CD4-positive, alpha-beta memory T cell (primary cell): ENCODE results near the gene PGBD2. TPM values are rescaled to one million over a fixed set of nuclear protein-coding genes. Genes with fewer than 3 reads are reported as not detected.
A peak's percentile ranks its signal among the peaks of the same experiment; 100 is the strongest.
"Not testable (repeated sequence)": the region's sequence is repeated elsewhere in the genome, so short reads cannot be mapped to it uniquely, and the experiment has no call there.

ENCODE experiments used
- CTCF ChIA-PET: fragments of 350-600 bp; sonication (Branson Sonifier 250); formaldehyde crosslinking; loops from one replicate; lab custom pipeline; 2021; ENCODE audit warnings: inconsistent platforms; ENCODE audit not compliant: partially characterized antibody; lab: Charles Lee
- POLR2A ChIA-PET: fragments of 350-600 bp; sonication (Branson Sonifier 250); formaldehyde crosslinking; loops from one replicate; lab custom pipeline; 2021; ENCODE audit not compliant: partially characterized antibody; lab: Charles Lee
- DNase-seq, 5 donors: peaks; one replicate each; pipeline versions ENCODE4 v3.0.0 to v3.0.0-alpha.2; 2020 to 2022; ENCODE audit warnings: mixed read lengths in 1 of 5
- H3K27ac ChIP-seq: one replicate; pipeline ENCODE4 v1.7.0; 2013; ENCODE audit warnings: low read depth, low read length
- H3K27me3 ChIP-seq: 2 replicates; pipeline ENCODE4 v1.7.0; 2013; ENCODE audit warnings: mild to moderate bottlenecking, low read length, moderate library complexity; ENCODE audit not compliant: insufficient read depth
- H3K36me3 ChIP-seq: 2 replicates; pipeline ENCODE4 v1.7.0; 2013; ENCODE audit warnings: mild to moderate bottlenecking, low read length, moderate library complexity; ENCODE audit not compliant: insufficient read depth
- H3K4me1 ChIP-seq: 2 replicates; pipeline ENCODE4 v1.7.0; 2013; ENCODE audit warnings: mild to moderate bottlenecking, low read length, moderate library complexity; ENCODE audit not compliant: insufficient read depth
- H3K4me3 ChIP-seq, 2 donors: one replicate each; pipeline ENCODE4 v1.7.0; 2013; ENCODE audit warnings: low read length in 2 of 2, mild to moderate bottlenecking in 1 of 2
- H3K9me3 ChIP-seq, 2 donors: one replicate each; pipeline ENCODE4 v1.7.0; 2013; ENCODE audit warnings: low read length in 2 of 2, control low read depth in 1 of 2; ENCODE audit not compliant: control insufficient read depth in 1 of 2
- H3K27ac Mint-ChIP-seq, 7 donors: one replicate each; pipeline ENCODE4 v1.8.0; 2020 to 2021; ENCODE audit warnings: mixed read lengths in 7 of 7, mild to moderate bottlenecking in 6 of 7, inconsistent platforms in 3 of 7, moderate library complexity in 3 of 7
- H3K27me3 Mint-ChIP-seq, 2 donors: one replicate each; pipeline ENCODE4 v1.8.0; 2020 to 2021; ENCODE audit warnings: mixed read lengths in 2 of 2
- H3K36me3 Mint-ChIP-seq, 2 donors: one replicate each; pipeline ENCODE4 v1.8.0; 2020 to 2021; ENCODE audit warnings: mixed read lengths in 2 of 2, inconsistent platforms in 1 of 2, mild to moderate bottlenecking in 1 of 2
- H3K4me1 Mint-ChIP-seq, 4 donors: one replicate each; pipeline ENCODE4 v1.8.0; 2020 to 2021; ENCODE audit warnings: mixed read lengths in 4 of 4, mild to moderate bottlenecking in 1 of 4
- H3K4me3 Mint-ChIP-seq, 8 donors: one replicate each; pipeline ENCODE4 v1.8.0; 2020 to 2021; ENCODE audit warnings: mixed read lengths in 8 of 8, mild to moderate bottlenecking in 7 of 8, moderate library complexity in 6 of 8, inconsistent platforms in 3 of 8
- H3K9me3 Mint-ChIP-seq, 8 donors: one replicate each; pipeline ENCODE4 v1.8.0; 2020 to 2021; ENCODE audit warnings: mixed read lengths in 8 of 8, mild to moderate bottlenecking in 5 of 8, inconsistent platforms in 3 of 8, moderate library complexity in 1 of 8
- intact Hi-C: fragments of 100-400 bp; cut with micrococcal nuclease; formaldehyde crosslinking; loops from one replicate; pipeline ENCODE4 v1.15.1; 2023
- polyA plus RNA-seq, 2 donors: library from polyadenylated mRNA; unstranded; fragments of 300-500 nt; fragmentation: Illumina TruSeq; gene quantifications; one replicate each; pipeline ENCODE4 v1.2.3, GENCODE V29; 2021
- total RNA-seq, 2 experiments: library from RNA; stranded (reverse); gene quantifications; one replicate each; pipeline ENCODE4 v1.2.3, GENCODE V29; 2021

The PGBD2 gene
- total and polyA plus RNA-seq, 4 experiments from 2014 or later, result 7.3 to 19.6 (median 14.6) TPM

- H3K36me3 ChIP-seq, intact Hi-C loops, H3K27ac ChIP-seq, H3K4me3 ChIP-seq, H3K9me3 Mint-ChIP-seq, H3K4me3 Mint-ChIP-seq, POLR2A ChIA-PET, H3K27me3 ChIP-seq, DNase-seq, H3K27me3 Mint-ChIP-seq, H3K9me3 ChIP-seq: not testable (repeated sequence)
- Mint-ChIP-seq H3K4me1 (peaks cover 6 to 24% (median 16%) of the 10 kb centered on the region in 4 donors), H3K27ac (peak overlapping the region in 2 of 7 donors; percentile 5 to 27), H3K36me3 (peaks cover 13 to 25% of the 10 kb centered on the region in 2 donors)
- H3K4me1 ChIP-seq, result peaks cover 13% of the 10 kb centered on the region
- CTCF ChIA-PET, result interaction anchor here (0.9 kb wide), 2 partner anchors 19 to 86 kb away, joined by 3 read pairs; partner anchors contain the start of gene PGBD2
Measured at GRCh38 chr1:248925859-248926258, 19.8 kb downstream of the PGBD2 start.

DNA sequence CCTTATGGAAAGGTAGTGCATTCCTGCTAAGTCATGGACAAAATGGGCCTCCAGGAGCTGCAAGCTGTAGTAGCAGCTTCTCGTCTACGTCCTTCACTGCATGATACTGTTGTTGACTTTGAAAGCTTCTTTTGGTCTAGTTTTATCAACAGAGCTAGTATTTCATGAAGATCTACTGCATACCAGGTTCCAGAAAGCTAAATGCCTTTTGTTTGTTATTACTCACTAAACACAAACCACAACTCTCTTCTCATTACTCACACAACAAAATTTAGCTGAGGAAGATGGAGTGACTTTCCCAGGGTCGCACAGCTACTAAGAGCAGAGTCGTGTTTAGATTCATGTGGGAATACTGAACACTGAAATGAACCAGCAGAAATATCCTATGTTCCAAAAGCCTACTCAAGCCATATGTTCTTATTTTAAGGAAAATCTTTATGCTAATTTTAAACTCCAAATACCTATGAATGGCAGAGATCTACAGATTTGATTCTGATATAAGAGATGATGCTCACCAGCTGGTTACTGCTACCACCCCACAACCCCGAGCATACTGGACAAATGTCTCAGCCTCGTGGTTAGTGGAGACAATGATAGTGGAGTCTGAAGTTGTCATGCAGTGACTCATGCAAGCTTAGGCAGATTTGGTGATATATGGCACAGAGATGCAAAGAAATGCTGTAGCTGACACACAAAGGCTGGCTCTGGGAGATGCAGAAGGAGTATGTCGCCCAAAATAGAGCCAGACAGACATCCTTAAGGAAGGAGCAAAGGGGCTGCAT is 20.6 kb downstream of the PGBD2 start:
- Mint-ChIP-seq H3K4me3 (no peak overlapping the region), H3K36me3 (peaks cover 6 to 17% of the 10 kb centered on the region in 2 donors), H3K9me3 (no peaks in the 10 kb centered on the region), H3K27ac (peak overlapping the region in 3 of 7 donors; percentile 1 to 28 (median 12)), H3K27me3 (no peaks in the 10 kb centered on the region), H3K4me1 (peaks cover 6 to 17% (median 12%) of the 10 kb centered on the region in 4 donors)
- Histone ChIP-seq H3K4me1 (peaks cover 13% of the 10 kb centered on the region), H3K27ac (no peak overlapping the region), H3K4me3 (no peak overlapping the region), H3K27me3 (no peaks in the 10 kb centered on the region), H3K36me3 (no peaks in the 10 kb centered on the region), H3K9me3 (no peaks in the 10 kb centered on the region)
- intact Hi-C loops, result no loop called here
- POLR2A ChIA-PET, result no interaction called here
- CTCF ChIA-PET, result interaction anchor here (0.9 to 1.5 kb wide), 3 partner anchors 20 to 100 kb away, joined by 3 to 4 read pairs (median 3); partner anchors contain the start of genes PGBD2 and SH3BP5L
- no peak for DNase-seq

DNA sequence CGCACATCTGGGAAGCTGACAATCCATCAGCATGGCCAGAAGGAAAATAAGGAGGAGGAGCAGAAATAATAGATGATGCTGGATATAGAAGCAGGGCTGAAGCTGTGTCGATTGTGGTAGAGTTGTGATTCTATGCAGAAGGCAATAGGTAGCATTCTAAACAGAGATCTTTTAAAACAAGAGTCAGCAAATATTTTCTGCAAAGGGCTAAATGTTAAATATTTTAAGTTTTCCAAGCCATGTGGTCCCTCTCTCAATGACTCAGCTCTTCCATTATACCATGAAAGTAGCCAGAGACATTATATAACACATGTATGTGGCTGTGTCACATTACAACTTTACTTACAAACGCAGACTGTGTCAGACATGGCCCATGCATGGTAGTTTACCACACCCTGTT is 21.2 kb downstream of the PGBD2 start:
- H3K9me3 ChIP-seq, H3K9me3 Mint-ChIP-seq, H3K27me3 ChIP-seq, H3K4me3 ChIP-seq, H3K4me3 Mint-ChIP-seq, H3K36me3 ChIP-seq, intact Hi-C loops, POLR2A ChIA-PET, H3K27me3 Mint-ChIP-seq, DNase-seq, H3K27ac ChIP-seq: not testable (repeated sequence)
- peaks cover 13% of the 10 kb centered on the region for H3K4me1 ChIP-seq
- peak overlapping the region in 3 of 7 donors; percentile 12 to 32 (median 28) for H3K27ac Mint-ChIP-seq
- peaks cover 6 to 14% of the 10 kb centered on the region in 2 donors for H3K36me3 Mint-ChIP-seq
- peaks cover 6 to 16% (median 11%) of the 10 kb centered on the region in 4 donors for H3K4me1 Mint-ChIP-seq
- CTCF ChIA-PET, result interaction anchor here (1.5 kb wide), 1 partner anchor 101 kb away, joined by 4 read pairs; the partner anchor contains the start of gene SH3BP5L

GRCh38 chr1:248928122-248928521 is 22.1 kb downstream of the PGBD2 start:
- H3K4me1 Mint-ChIP-seq, result peaks cover 6 to 16% (median 10%) of the 10 kb centered on the region in 4 donors
- H3K4me3 Mint-ChIP-seq, H3K36me3 Mint-ChIP-seq, H3K36me3 ChIP-seq, H3K4me3 ChIP-seq, H3K9me3 Mint-ChIP-seq, POLR2A ChIA-PET, H3K27me3 Mint-ChIP-seq, H3K9me3 ChIP-seq, H3K27ac ChIP-seq, intact Hi-C loops, H3K27ac Mint-ChIP-seq, H3K27me3 ChIP-seq, DNase-seq: not testable (repeated sequence)
- CTCF ChIA-PET, result interaction anchor here (1.1 kb wide), 1 partner anchor 88 kb away, joined by 3 read pairs; no protein-coding TSS in a partner anchor
- peaks cover 13% of the 10 kb centered on the region for H3K4me1 ChIP-seq

GRCh38 chr1:248930037-248930436 is 24.0 kb downstream of the PGBD2 start:
- H3K36me3 Mint-ChIP-seq, H3K9me3 Mint-ChIP-seq, H3K36me3 ChIP-seq, H3K4me1 Mint-ChIP-seq, H3K27ac ChIP-seq, H3K4me3 Mint-ChIP-seq, H3K4me3 ChIP-seq, H3K27ac Mint-ChIP-seq, DNase-seq, intact Hi-C loops, H3K4me1 ChIP-seq, POLR2A ChIA-PET, CTCF ChIA-PET, H3K27me3 ChIP-seq, H3K27me3 Mint-ChIP-seq, H3K9me3 ChIP-seq: not testable (repeated sequence)

DNA sequence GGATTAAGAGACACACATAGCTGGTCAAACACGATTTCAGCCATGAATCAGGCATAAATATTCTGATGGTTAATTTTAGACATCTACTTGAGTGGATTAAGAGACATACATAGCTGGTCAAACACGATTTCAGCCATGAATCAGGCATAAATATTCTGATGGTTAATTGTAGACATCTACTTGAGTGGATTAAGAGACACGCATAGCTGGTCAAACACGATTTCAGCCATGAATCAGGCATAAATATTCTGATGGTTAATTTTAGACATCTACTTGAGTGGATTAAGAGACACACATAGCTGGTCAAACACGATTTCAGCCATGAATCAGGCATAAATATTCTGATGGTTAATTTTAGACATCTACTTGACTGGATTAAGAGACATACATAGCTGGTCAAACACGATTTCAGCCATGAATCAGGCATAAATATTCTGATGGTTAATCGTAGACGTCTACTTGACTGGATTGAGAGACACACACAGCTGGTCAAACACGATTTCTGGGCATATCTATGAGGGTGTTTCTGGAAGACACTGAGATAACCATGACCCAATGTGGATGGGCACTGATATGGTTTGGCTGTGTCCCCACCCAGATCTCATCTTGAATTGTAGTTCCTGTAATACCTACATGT is 32.3 kb downstream of the PGBD2 start:
- H3K27ac ChIP-seq, H3K36me3 Mint-ChIP-seq, H3K4me1 ChIP-seq, H3K4me3 Mint-ChIP-seq, H3K27me3 ChIP-seq, H3K9me3 Mint-ChIP-seq, H3K27me3 Mint-ChIP-seq, intact Hi-C loops, H3K4me1 Mint-ChIP-seq, DNase-seq, CTCF ChIA-PET, H3K36me3 ChIP-seq, POLR2A ChIA-PET, H3K4me3 ChIP-seq, H3K27ac Mint-ChIP-seq, H3K9me3 ChIP-seq: not testable (repeated sequence)

GRCh38 chr1:248944134-248944999 is 38.3 kb downstream of the PGBD2 start:
- peak in 2 of 5 donors; percentile 34 to 55 for DNase-seq

More at GRCh38 chr1:248944134-248944999, 38.3 kb downstream of the PGBD2 start:
- H3K4me3 Mint-ChIP-seq, H3K27me3 ChIP-seq, POLR2A ChIA-PET, H3K4me1 ChIP-seq, H3K4me1 Mint-ChIP-seq, intact Hi-C loops, CTCF ChIA-PET, H3K4me3 ChIP-seq, H3K36me3 ChIP-seq, H3K9me3 ChIP-seq, H3K27me3 Mint-ChIP-seq, H3K27ac Mint-ChIP-seq, H3K9me3 Mint-ChIP-seq, H3K27ac ChIP-seq, H3K36me3 Mint-ChIP-seq: not testable (repeated sequence)
